ENCODE measurements around the gene COLQ.
"Not testable (repeated sequence)": the region's sequence is repeated elsewhere in the genome, so short reads cannot be mapped to it uniquely, and the experiment has no call there.

Gene COLQ

DNA sequence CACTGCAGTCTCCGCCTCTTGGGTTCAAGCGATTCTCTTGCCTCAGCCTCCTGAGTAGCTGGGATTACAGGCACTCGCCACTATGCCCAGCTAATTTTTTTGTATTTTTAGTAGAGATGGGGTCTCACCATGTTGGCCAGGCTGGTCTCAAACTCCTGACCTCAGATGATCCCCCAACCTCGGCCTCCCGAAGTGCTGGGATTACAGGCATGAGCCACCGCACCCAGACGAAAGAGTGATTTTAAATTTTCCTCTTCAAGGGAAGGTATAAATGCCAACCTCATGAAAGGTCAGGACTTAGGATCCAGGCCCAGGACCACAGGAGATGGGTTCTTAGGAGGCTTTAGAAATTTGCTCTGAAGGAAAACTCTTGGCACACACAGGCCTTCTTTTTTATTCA, 110.5 kb downstream of the COLQ start:
- not testable (repeated sequence) for DNase-seq

DNA sequence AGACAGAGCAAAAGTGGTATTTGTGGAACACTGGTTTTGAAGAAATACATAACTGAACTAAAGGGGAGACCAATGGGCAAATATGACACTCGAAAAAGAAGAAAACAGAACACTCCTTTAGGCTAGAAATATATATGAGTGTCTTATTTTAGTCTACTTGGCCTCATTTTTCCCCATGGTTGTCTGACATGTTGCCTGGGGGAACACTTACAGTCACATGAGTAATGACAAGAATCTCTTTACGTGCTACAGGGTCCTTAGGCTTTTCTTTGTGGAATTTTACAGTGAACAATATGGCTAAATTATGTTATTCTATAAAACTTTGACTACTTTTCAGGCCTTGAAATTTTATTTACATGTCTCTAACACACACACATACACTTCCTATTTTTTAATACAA, 111.7 kb downstream of the COLQ start:
- DNase-seq: no peak

DNA sequence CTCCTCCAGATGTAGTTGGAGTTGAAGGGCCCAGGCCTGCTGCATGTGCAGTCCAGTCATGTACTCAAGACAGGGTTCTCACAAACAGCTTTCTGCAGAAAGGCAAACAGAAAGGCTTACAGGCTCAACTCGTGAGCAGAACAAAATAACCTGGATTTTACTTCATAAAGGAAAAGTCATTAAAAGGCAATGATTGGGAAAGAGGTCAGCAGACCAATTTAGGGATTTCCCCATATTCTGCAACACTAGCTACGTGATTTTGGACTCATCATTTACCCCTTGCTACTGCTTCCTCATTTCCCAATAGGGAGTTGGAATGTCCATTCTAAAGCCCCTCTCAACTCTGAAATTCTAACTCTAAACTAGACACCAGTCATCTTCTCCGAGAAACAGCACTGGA, 112.3 kb downstream of the COLQ start:
- DNase-seq: no peak

DNA sequence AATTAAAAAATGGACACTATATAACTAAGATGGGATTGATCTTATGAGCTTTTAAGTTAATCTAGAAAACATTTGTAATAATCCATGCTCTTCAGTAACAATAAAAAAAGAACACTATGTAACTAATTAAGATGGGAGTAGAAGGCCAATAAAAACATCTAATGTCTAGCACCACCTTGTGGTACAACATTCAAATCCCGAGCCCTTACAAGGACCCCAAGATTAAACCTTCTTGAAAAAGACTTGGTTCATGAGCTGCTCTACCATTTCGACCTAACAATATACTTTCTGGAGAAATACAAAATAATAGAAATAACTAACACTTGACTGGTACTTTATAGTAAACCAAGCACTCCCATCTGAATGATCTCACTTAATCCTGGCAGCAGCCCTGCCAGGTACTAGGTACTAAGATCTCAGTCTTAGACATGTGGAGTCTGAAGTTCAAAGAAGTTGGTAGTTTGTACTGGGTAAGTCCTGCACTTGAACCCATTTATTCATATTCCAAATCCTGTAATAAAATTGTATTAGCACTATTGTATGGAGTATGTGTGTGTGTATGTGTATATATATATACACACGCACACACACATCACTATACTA, 116.0 kb downstream of the COLQ start:
- DNase-seq: no peak

DNA sequence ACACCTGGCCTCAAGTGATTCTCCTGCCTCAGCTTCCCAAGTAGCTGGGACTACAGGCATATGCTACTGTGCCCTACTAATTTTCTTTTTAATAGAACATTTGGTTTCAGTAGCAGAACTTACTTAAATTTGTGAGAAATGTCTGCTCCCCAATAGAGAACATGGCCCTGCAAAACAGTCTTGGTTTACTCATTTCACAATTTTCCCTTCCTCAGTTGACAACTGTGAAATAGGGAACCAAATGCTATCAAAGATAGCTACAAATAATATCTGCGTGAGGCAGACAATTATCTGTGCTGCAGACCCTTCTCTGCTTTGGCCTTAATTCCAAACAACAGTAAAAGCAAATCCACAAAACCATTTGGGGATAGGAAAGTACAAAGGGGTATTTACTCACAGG, 116.7 kb downstream of the COLQ start:
- DNase-seq: no peak

DNA sequence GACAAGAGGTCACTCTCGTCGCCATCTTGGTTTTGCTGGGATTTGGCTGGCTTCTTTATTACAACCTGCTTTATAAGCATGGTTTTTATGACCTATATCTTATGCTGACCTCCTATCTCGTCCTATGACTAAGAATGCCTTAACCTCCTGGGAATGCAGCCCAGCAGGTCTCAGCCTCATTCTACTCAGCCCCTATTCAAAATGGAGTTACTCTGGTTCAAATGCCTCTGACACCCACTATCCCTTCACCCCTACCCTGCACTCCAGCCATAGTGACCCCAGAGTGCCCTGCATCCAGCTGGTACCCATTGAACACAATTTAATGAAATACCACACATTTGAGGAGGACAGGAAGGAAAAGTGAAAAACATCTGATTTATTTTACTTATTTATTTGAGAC, 117.5 kb downstream of the COLQ start:
- no peak for DNase-seq

DNA sequence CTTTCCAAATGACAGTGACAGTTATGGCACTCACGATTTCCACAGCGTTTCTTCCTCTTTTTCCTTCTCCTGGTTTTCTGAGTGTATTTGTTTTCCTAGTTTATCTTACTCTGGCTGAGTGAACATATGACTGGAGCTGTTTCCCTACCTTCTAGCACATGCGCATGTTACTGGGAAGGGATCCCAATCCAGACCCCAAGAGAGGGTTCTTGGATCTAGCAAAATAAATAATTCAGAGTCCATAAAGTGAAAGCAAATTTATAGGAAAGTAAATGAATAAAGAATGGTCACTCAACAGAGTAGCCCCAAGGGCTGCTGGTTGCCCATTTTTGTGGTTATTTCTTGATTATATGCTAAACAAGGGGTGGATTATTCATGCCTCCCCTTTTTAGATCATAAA, 118.0 kb downstream of the COLQ start:
- DNase-seq: no peak

DNA sequence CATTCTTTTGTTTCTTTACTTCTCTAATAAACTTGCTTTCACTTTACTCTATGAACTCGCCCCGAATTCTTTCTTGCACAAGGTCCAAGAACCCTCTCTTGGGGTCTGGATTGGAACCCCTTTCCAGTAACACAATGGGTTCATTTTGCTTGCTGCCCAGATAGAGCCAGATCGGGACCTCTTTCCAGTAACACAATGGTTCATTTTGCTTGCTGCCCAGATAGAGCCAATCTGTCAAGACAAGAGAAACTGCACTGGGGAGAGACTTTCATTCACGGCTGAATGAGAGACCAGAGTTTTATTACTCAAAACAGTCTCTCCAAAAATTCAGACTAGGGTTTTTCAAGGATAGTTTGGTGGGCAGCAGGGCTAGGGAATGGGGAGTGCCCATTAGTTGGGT, 119.6 kb downstream of the COLQ start:
- no peak for DNase-seq
